ENCODE data around the gene INPP4B.

The INPP4B gene

GRCh38 chr4:142574306-142574705, 271.8 kb downstream of the INPP4B start:
- no peak overlapping the region for H3K4me3 ChIP-seq (ENCODE audit: severe bottlenecking)
- no peak for ATAC-seq (ENCODE audit: low read depth)
- no peaks in the 10 kb centered on the region for H3K27me3 ChIP-seq (ENCODE audit: insufficient read depth, poor library complexity, severe bottlenecking)
- H3K27ac ChIP-seq (ENCODE audit: poor library complexity, severe bottlenecking): no peak overlapping the region
- no peaks in the 10 kb centered on the region for H3K36me3 ChIP-seq (ENCODE audit: low read depth)
- TF ChIP-seq CTCF (IDR thresholded peaks at IDR 0.05; ENCODE audit: poor library complexity, severe bottlenecking): no peak
- DNase-seq (ENCODE audit: low spot score): no peak
- H3K9me3 ChIP-seq (ENCODE audit: severe bottlenecking): no peaks in the 10 kb centered on the region
- no peaks in the 10 kb centered on the region for H3K4me1 ChIP-seq (ENCODE audit: insufficient read depth, poor library complexity, severe bottlenecking)

GRCh38 chr4:142572071-142572470, 274.0 kb downstream of the INPP4B start:
- Histone ChIP-seq H3K4me1 (ENCODE audit: insufficient read depth, poor library complexity, severe bottlenecking) (peaks cover 12% of the 10 kb centered on the region), H3K27ac (ENCODE audit: poor library complexity, severe bottlenecking) (no peak overlapping the region), H3K9me3 (ENCODE audit: severe bottlenecking) (no peaks in the 10 kb centered on the region), H3K4me3 (ENCODE audit: severe bottlenecking) (no peak overlapping the region), H3K36me3 (ENCODE audit: low read depth) (no peaks in the 10 kb centered on the region), H3K27me3 (ENCODE audit: insufficient read depth, poor library complexity, severe bottlenecking) (no peaks in the 10 kb centered on the region)
- ATAC-seq (ENCODE audit: low read depth) (no peak), DNase-seq (ENCODE audit: low spot score) (no peak)
- TF ChIP-seq CTCF (IDR thresholded peaks at IDR 0.05; ENCODE audit: poor library complexity, severe bottlenecking): no peak

- no peaks in the 10 kb centered on the region for H3K27me3 ChIP-seq (ENCODE audit: insufficient read depth, poor library complexity, severe bottlenecking)
- DNase-seq (ENCODE audit: low spot score): no peak
- no peak for TF ChIP-seq CTCF (IDR thresholded peaks at IDR 0.05; ENCODE audit: poor library complexity, severe bottlenecking)
- peaks cover 26% of the 10 kb centered on the region for H3K4me1 ChIP-seq (ENCODE audit: insufficient read depth, poor library complexity, severe bottlenecking)
- no peak overlapping the region for H3K4me3 ChIP-seq (ENCODE audit: severe bottlenecking)
- H3K27ac ChIP-seq (ENCODE audit: poor library complexity, severe bottlenecking): peak overlapping the region; percentile 47
- no peaks in the 10 kb centered on the region for H3K36me3 ChIP-seq (ENCODE audit: low read depth)
- H3K9me3 ChIP-seq (ENCODE audit: severe bottlenecking): no peaks in the 10 kb centered on the region
- peak; percentile 39; the same call in 2 of the 3 replicates for ATAC-seq (ENCODE audit: low read depth)
Measured at GRCh38 chr4:142567620-142568451, 278.3 kb downstream of the INPP4B start.

- Histone ChIP-seq H3K4me3 (ENCODE audit: severe bottlenecking) (no peak overlapping the region), H3K27ac (ENCODE audit: poor library complexity, severe bottlenecking) (peak overlapping the region; percentile 47), H3K9me3 (ENCODE audit: severe bottlenecking) (no peaks in the 10 kb centered on the region), H3K36me3 (ENCODE audit: low read depth) (no peaks in the 10 kb centered on the region), H3K4me1 (ENCODE audit: insufficient read depth, poor library complexity, severe bottlenecking) (peaks cover 26% of the 10 kb centered on the region), H3K27me3 (ENCODE audit: insufficient read depth, poor library complexity, severe bottlenecking) (no peaks in the 10 kb centered on the region)
- DNase-seq (ENCODE audit: low spot score) (no peak), ATAC-seq (ENCODE audit: low read depth) (peak; percentile 33; the same call in 1 of the 3 replicates)
- TF ChIP-seq CTCF (IDR thresholded peaks at IDR 0.05; ENCODE audit: poor library complexity, severe bottlenecking): no peak
Measured at GRCh38 chr4:142567199-142567598, 278.9 kb downstream of the INPP4B start.

- Histone ChIP-seq H3K27ac (ENCODE audit: poor library complexity, severe bottlenecking) (peak overlapping the region; percentile 47), H3K4me1 (ENCODE audit: insufficient read depth, poor library complexity, severe bottlenecking) (peaks cover 26% of the 10 kb centered on the region), H3K9me3 (ENCODE audit: severe bottlenecking) (no peaks in the 10 kb centered on the region), H3K36me3 (ENCODE audit: low read depth) (no peaks in the 10 kb centered on the region), H3K27me3 (ENCODE audit: insufficient read depth, poor library complexity, severe bottlenecking) (no peaks in the 10 kb centered on the region), H3K4me3 (ENCODE audit: severe bottlenecking) (no peak overlapping the region)
- no peak for TF ChIP-seq CTCF (IDR thresholded peaks at IDR 0.05; ENCODE audit: poor library complexity, severe bottlenecking)
- DNase-seq (ENCODE audit: low spot score) (no peak), ATAC-seq (ENCODE audit: low read depth) (0 out of 3 replicates have a peak, but pooled peaks have one; percentile 24)
Measured at GRCh38 chr4:142566777-142567176, 279.3 kb downstream of the INPP4B start.

Data from RWPE2 (cell line).